Measurements from ENCODE around the gene ZDHHC7. TPM values are rescaled to one million over a fixed set of nuclear protein-coding genes. Genes with fewer than 3 reads are reported as not detected.

ZDHHC7 gene
- total and polyA plus RNA-seq, 2 of the 8 experiments (the other 6 are each of a cell fraction or from before 2014, with no cell fraction given): 40.5 to 56.3 TPM

DNA sequence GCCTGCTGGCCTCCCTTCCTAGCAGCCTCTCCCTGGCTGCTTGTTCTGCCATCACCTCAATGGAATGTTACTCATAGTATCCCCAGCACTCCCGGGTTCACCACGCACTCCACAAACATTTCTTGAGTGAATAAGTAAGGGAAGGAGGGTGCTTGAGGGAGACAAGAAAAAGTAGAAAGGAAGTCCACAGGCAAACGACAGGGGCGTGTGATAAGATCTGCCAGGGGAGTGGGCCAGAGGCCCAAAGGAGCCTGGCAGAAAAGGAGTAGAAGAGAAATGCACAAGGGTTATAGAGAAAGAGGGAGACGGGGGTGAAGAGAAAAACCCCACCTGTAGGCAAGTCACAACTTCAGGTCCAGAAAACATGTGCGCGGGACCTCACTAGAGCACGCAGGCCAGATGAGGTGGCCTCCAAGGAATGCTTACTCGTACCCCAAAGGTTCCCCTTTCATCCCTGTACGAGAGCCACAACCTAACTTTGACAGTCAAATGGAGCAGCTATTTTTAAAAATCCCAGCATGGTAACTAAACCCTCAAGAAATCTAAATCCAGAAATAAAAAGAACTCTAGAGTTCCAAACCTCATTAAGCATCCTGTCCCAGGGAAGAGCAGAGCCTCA, 6.6 kb downstream of the ZDHHC7 start:
- CTCF ChIA-PET (ENCODE audit: partially characterized antibody): interaction anchor here (0.7 to 3.9 kb wide), 7 partner anchors 8 to 99 kb away, joined by 3 to 13 read pairs (median 4); no protein-coding TSS in a partner anchor
- Histone ChIP-seq H4K20me1 (replicated peaks in 1 of 2; ENCODE audit: control insufficient read depth in 1 of 2, insufficient read depth in 2 of 2, low read length in 2 of 2) (peaks cover 11 to 31% of the 10 kb centered on the region in 2 experiments), H3K23me2 (ENCODE audit: low read depth, low read length) (no peaks in the 10 kb centered on the region), H2BK5ac (ENCODE audit: low read depth, low read length) (no peak overlapping the region), H2BK120ac (replicated peaks; ENCODE audit: low read depth, low read length) (no peak overlapping the region), H3K36me3 (ENCODE audit: control insufficient read depth in 2 of 4, insufficient read depth in 4 of 4, low read length in 3 of 4) (no peaks in the 10 kb centered on the region), H3K9me3 (ENCODE audit: insufficient read depth in 2 of 2, low read depth in 1 of 2, low read length in 1 of 2) (no peaks in the 10 kb centered on the region), H2AK5ac (ENCODE audit: low read depth, low read length) (no peak overlapping the region; the same call in 1 of the 2 replicates), H3K23ac (ENCODE audit: insufficient read length) (no peak overlapping the region), H3K4me3 (ENCODE audit: extremely low read depth in 1 of 4, insufficient read depth in 2 of 4, low read depth in 3 of 4, low read length in 4 of 4) (no peak overlapping the region), H3K27me3 (replicated peaks in 1 of 4; ENCODE audit: control insufficient read depth in 3 of 4, extremely low read depth in 1 of 4, insufficient read depth in 3 of 4, low read length in 3 of 4) (no peaks in the 10 kb centered on the region), H4K5ac (ENCODE audit: insufficient read length, low read depth, low read length) (no peak overlapping the region), H3K14ac (ENCODE audit: insufficient read length) (no peak overlapping the region), H2BK12ac (ENCODE audit: low read depth, low read length) (0 out of 2 replicates have a peak overlapping the region, but pooled peaks have one; percentile 27), H3K4ac (replicated peaks; ENCODE audit: insufficient read length, low read depth, low read length) (no peak overlapping the region), H3K4me2 (ENCODE audit: insufficient read depth in 1 of 2, low read depth in 2 of 2, low read length in 2 of 2) (peak overlapping the region in 1 of 2 experiments; percentile 19; a peak in 1 of 4 replicates), H3K9ac (replicated peaks in 1 of 4; ENCODE audit: extremely low read depth in 1 of 4, low read depth in 3 of 4, low read length in 3 of 4) (no peak overlapping the region), H3K18ac (ENCODE audit: extremely low read depth, low read length) (no peak overlapping the region), H3K4me1 (replicated peaks in 1 of 4; ENCODE audit: control insufficient read depth in 3 of 4, insufficient read depth in 4 of 4, low read length in 3 of 4) (peaks cover 0 to 17% (median 5%) of the 10 kb centered on the region in 4 experiments; a peak in 6 of 7 replicates), H3K79me2 (ENCODE audit: control insufficient read depth in 1 of 2, insufficient read depth in 2 of 2, low read length in 2 of 2) (peaks cover 6 to 84% of the 10 kb centered on the region in 2 experiments; a peak in 3 of 4 replicates), H3K27ac (ENCODE audit: low read depth, low read length) (no peak overlapping the region), H4K91ac (replicated peaks; ENCODE audit: insufficient read length, low read length) (no peak overlapping the region), H2BK20ac (ENCODE audit: low read length) (no peak overlapping the region), H2BK15ac (ENCODE audit: low read length) (no peak overlapping the region), H2AFZ (ENCODE audit: low read length) (no peak overlapping the region), H3K56ac (replicated peaks; ENCODE audit: insufficient read length, low read depth, low read length) (no peak overlapping the region), H3K79me1 (ENCODE audit: low read depth, low read length) (peaks cover 24% of the 10 kb centered on the region), H4K8ac (ENCODE audit: extremely low read depth, insufficient read depth, low read length) (no peak overlapping the region)
- POLR2A ChIA-PET (ENCODE audit: partially characterized antibody): interaction anchor here (0.6 kb wide), 2 partner anchors 50 to 79 kb away, joined by 3 to 4 read pairs; no protein-coding TSS in a partner anchor
- WGBS, 2 experiments (ENCODE audit: extremely low coverage in 1 of 2, insufficient coverage in 1 of 2, insufficient read length in 1 of 2, insufficient replicate concordance in 2 of 2, low coverage in 1 of 2, low lambda C conversion rate in 2 of 2, missing lambda C conversion rate in 1 of 2): 81% methylated on average over 10 of the region's 10 CpGs; no CpG with 5 or more reads in 1 of the 2 experiments
- TF ChIP-seq CHD2 (IDR thresholded peaks at IDR 0.05; ENCODE audit: low read length) (no peak), YY1 (IDR thresholded peaks at IDR 0.05; ENCODE audit: low read depth, low read length) (no peak), EP300 (IDR thresholded peaks at IDR 0.05; ENCODE audit: borderline replicate concordance in 1 of 2, low read depth in 2 of 2, low read length in 2 of 2) (no peak), ZNF274 (IDR thresholded peaks at IDR 0.05; ENCODE audit: borderline replicate concordance, extremely low read depth, low read length) (no peak), BRCA1 (IDR thresholded peaks at IDR 0.05; ENCODE audit: low read depth, low read length) (no peak), TBP (IDR thresholded peaks at IDR 0.05; ENCODE audit: low read depth, low read length) (no peak), EGR1 (IDR thresholded peaks at IDR 0.05; ENCODE audit: borderline replicate concordance, low read depth, low read length) (no peak)
- FAIRE-seq (no peak), DNase-seq (ENCODE audit: low read depth in 1 of 2, low spot score in 2 of 2) (no peak)

All from H1 (cell line).